Colonic mucosa (tissue), 4 donors: ENCODE results near the gene CACNA2D2. TPM values are rescaled to one million over a fixed set of nuclear protein-coding genes. Genes with fewer than 3 reads are reported as not detected.

Experiments
- DNase-seq: peaks from one replicate; pipeline ENCODE4 v3.0.0-alpha.2; 2020
- H3K27ac ChIP-seq: fragments of 200-600 bp; one replicate; pipeline ENCODE4 v1.8.0; 2021
- H3K27me3 ChIP-seq: fragments of 200-600 bp; one replicate; pipeline ENCODE4 v1.8.0; 2021
- H3K36me3 ChIP-seq: fragments of 200-600 bp; one replicate; pipeline ENCODE4 v1.8.0; 2021
- H3K4me1 ChIP-seq: fragments of 200-600 bp; one replicate; pipeline ENCODE4 v1.8.0; 2021; ENCODE audit warnings: mild to moderate bottlenecking
- H3K4me3 ChIP-seq: fragments of 200-600 bp; one replicate; pipeline ENCODE4 v1.8.0; 2021
- H3K9ac ChIP-seq, 2 donors: one replicate each; pipeline ENCODE4 v1.7.0; 2013; ENCODE audit warnings: control low read depth in 2 of 2, low read depth in 2 of 2, low read length in 2 of 2
- H3K9me3 ChIP-seq: fragments of 200-600 bp; one replicate; pipeline ENCODE4 v1.8.0; 2021
- intact Hi-C: fragments of 100-400 bp; cut with DNase I; formaldehyde crosslinking; loops from one replicate; pipeline ENCODE4 v1.14.1; 2022
- total RNA-seq, 2 donors: library from RNA; stranded (reverse); fragmentation: NEBNext Ultra II Directional in 1 of 2; extraction: Animal tissue kit (Norgen Biotek cat#: 25700) in 1 of 2; gene quantifications; one replicate each; pipeline ENCODE4 v1.2.1, GENCODE V29; 2021
- TF ChIP-seq, protein P1 (sequence below): fragments of 200-600 bp; IDR thresholded peaks from one replicate; pipeline ENCODE4 v1.8.0; 2022; ENCODE audit warnings: antibody characterized with exemption, mild to moderate bottlenecking
- donor health status: healthy.
- donor health status: DM: no; HTN: no; CAD: no.
- donor health status: DM: no; HTN: no; CAD: no.

The CACNA2D2 gene
- total RNA-seq, 2 donors from 2014 or later, result 2.4 to 3.3 TPM

DNA sequence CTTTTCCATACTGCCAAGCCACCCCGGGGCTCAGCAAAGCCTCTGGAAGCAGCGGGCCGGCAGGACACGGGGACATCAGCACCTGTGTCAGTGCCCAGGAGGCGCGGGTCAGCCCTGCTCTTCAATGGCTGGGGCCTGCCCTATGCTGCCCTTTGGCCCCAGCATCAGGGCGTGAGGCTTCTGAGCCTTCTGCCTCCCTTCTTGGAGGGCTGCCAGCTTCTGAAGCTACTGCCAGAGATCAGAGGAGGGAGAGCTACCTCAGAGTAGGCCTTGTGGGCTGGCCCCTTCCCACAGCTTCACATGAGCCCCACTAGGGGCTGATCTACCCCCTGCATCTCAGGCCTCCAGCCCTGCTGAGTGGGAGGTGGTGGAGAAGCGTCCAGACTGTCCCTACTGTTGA, 131.1 kb downstream of the CACNA2D2 start:
- Histone ChIP-seq H3K4me3 (no peak overlapping the region), H3K27ac (no peak overlapping the region), H3K4me1 (no peaks in the 10 kb centered on the region), H3K36me3 (no peaks in the 10 kb centered on the region), H3K27me3 (no peaks in the 10 kb centered on the region), H3K9ac (no peak overlapping the region), H3K9me3 (no peaks in the 10 kb centered on the region)
- intact Hi-C loops, result no loop called here
- peak; percentile 78 for DNase-seq
- TF ChIP-seq, protein P1, sequence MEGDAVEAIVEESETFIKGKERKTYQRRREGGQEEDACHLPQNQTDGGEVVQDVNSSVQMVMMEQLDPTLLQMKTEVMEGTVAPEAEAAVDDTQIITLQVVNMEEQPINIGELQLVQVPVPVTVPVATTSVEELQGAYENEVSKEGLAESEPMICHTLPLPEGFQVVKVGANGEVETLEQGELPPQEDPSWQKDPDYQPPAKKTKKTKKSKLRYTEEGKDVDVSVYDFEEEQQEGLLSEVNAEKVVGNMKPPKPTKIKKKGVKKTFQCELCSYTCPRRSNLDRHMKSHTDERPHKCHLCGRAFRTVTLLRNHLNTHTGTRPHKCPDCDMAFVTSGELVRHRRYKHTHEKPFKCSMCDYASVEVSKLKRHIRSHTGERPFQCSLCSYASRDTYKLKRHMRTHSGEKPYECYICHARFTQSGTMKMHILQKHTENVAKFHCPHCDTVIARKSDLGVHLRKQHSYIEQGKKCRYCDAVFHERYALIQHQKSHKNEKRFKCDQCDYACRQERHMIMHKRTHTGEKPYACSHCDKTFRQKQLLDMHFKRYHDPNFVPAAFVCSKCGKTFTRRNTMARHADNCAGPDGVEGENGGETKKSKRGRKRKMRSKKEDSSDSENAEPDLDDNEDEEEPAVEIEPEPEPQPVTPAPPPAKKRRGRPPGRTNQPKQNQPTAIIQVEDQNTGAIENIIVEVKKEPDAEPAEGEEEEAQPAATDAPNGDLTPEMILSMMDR, result no peak

DNA sequence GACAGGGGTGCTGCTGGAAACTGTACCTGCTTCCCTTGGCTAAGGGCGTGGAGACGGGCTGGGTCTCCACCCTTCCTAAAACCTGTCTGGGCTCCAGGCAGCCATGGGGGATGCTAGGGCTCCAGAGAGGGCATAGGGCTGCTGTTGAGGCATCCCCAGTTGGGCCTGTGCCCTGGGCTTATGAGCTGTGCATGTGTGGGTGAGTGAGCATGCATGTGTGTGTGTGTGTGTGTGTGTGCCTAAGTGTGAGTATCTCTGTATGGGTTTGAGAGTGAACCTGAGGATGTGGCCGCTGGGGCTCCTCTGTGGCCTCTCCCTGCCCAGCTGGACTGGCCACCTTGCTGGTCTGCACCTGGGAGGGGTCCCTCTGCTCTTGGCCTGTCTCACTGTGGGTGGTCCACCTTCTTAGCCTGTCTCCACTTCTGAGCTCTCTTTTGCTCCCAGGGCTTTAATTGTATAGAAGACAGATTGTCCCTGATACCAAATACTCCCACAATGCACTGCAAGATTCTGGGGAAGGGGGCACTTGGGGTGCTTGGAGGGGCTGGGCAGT, 132.2 kb downstream of the CACNA2D2 start:
- DNase-seq, result no peak
- H3K9ac ChIP-seq, result no peak overlapping the region
- no peak overlapping the region for H3K27ac ChIP-seq
- TF ChIP-seq, protein P1, result no peak
- no peaks in the 10 kb centered on the region for H3K9me3 ChIP-seq
- no peaks in the 10 kb centered on the region for H3K4me1 ChIP-seq
- H3K4me3 ChIP-seq, result no peak overlapping the region
- no peaks in the 10 kb centered on the region for H3K36me3 ChIP-seq
- H3K27me3 ChIP-seq, result no peaks in the 10 kb centered on the region
- intact Hi-C loops, result no loop called here

DNA sequence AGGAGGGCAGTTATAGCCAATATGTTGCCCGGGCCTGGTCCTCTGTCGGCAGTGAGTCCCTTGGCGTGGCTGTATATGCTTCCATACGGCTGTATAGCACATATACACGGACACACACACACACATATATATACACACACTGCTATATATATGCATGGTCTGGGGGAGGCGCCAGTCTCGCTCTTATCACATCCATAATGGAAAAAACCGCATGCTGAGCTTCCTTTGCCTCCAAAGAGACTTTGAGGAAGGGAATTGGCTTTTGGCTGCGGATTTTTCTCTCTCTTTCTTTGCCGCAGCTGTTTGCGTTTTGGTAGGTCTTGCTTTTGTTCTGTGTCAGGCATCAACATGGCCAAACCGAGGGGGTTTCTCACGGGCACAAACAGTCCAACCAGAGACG, 132.8 kb downstream of the CACNA2D2 start:
- Histone ChIP-seq H3K4me1 (no peaks in the 10 kb centered on the region), H3K27me3 (no peaks in the 10 kb centered on the region), H3K36me3 (no peaks in the 10 kb centered on the region), H3K9ac (no peak overlapping the region), H3K4me3 (no peak overlapping the region), H3K27ac (no peak overlapping the region), H3K9me3 (no peaks in the 10 kb centered on the region)
- TF ChIP-seq, protein P1, result no peak
- DNase-seq, result no peak
- intact Hi-C loops, result no loop called here

DNA sequence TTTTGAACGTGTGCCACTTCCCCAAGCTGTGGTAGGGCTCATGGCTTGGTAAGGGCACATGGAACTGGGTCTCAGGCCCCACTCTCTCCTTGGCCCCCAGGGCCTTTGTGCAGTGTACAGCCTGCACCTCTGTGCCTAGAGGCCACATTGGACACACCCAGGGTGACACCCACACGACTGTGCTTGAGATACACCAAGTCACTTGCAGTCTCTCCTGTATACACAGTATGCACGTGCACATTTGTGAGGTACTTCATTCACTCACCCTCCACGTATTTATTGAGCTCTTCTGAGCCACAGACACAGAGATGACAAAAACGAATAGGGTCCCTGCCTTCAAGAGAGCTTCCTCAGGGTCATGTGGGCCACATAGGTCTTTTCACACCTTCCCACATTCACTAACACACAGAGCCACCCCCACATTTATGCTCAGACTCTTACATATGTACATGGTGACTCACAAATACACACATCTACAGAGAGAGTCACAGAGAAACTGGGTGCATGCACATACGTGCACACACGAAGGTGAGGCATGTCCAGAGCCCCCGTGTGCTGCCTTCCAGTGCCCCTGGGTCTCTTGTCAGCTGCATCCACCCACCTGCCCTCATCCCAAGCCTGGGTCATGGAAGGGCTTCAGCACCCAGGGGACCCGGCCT, 134.3 kb downstream of the CACNA2D2 start:
- H3K4me1 ChIP-seq, result no peaks in the 10 kb centered on the region
- TF ChIP-seq, protein P1, result no peak
- no peak overlapping the region for H3K4me3 ChIP-seq
- no peaks in the 10 kb centered on the region for H3K36me3 ChIP-seq
- no peak overlapping the region for H3K27ac ChIP-seq
- intact Hi-C loops, result loop anchor here (5.0 kb wide), 1 partner anchor 178 kb away; no protein-coding TSS in a partner anchor
- H3K9ac ChIP-seq, result no peak overlapping the region
- no peaks in the 10 kb centered on the region for H3K27me3 ChIP-seq
- DNase-seq, result no peak
- H3K9me3 ChIP-seq, result no peaks in the 10 kb centered on the region

DNA sequence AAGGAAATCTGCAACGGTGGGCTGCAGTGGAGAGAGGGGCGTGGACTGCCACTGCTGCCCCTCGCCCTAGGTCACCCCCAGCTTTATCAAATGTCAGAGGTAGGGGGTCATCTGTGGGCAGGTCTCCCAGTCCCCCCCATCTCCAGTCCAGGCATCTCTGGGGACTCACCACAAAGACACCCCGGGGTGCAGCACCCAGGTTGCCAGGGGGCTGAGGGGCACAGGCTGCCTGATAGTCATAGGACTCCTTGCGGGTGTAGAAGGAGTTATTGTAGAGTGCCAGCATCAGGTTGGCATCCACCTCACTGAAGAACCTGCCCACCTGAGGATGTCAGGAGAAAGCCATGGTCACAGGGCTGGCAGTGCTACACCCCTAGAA, 137.6 kb downstream of the CACNA2D2 start:
- DNase-seq, result no peak
- no peak overlapping the region for H3K27ac ChIP-seq

More for the DNA sequence above, 137.6 kb downstream of the CACNA2D2 start:
- no peaks in the 10 kb centered on the region for H3K9me3 ChIP-seq
- TF ChIP-seq, protein P1, result no peak
- intact Hi-C loops, result loop anchor here (5.0 kb wide), 1 partner anchor 181 kb away; no protein-coding TSS in a partner anchor
- H3K4me3 ChIP-seq, result peak overlapping the region; percentile 66
- no peaks in the 10 kb centered on the region for H3K4me1 ChIP-seq
- H3K9ac ChIP-seq, result peak overlapping the region; percentile 62 to 84
- no peaks in the 10 kb centered on the region for H3K36me3 ChIP-seq
- no peaks in the 10 kb centered on the region for H3K27me3 ChIP-seq
